Left lung (tissue), 10 donors: ENCODE measurements around the gene TECTA. TPM values are rescaled to one million over a fixed set of nuclear protein-coding genes. Genes with fewer than 3 reads are reported as not detected.

ENCODE experiments used
- ATAC-seq: fragments of 200-7000 bp; cut with Tn5 transposase; one replicate; pipeline ENCODE4 v1.9.1; 2020; ENCODE audit warnings: moderate library complexity
- DNase-seq, 4 donors: peaks; one replicate each; pipeline ENCODE4 v3.0.0-alpha.2; 2013 to 2020
- H3K27ac ChIP-seq, 2 donors: fragments of 200-600 bp; sonication (generic) in 1 of 2; one replicate each; pipeline versions ENCODE4 v1.5.0 to v1.8.0; 2020 to 2021
- H3K27me3 ChIP-seq, 2 donors: fragments of 200-600 bp; sonication (generic) in 1 of 2; one replicate each; pipeline versions ENCODE4 v1.5.0 to v1.8.0; 2020 to 2021
- H3K36me3 ChIP-seq, 2 donors: fragments of 200-600 bp; sonication (generic) in 1 of 2; one replicate each; pipeline versions ENCODE4 v1.5.0 to v1.8.0; 2020 to 2021
- H3K4me1 ChIP-seq, 2 donors: fragments of 200-600 bp; one replicate each; pipeline ENCODE4 v1.8.0; 2021
- H3K4me3 ChIP-seq, 2 donors: fragments of 200-600 bp; sonication (generic) in 1 of 2; one replicate each; pipeline versions ENCODE4 v1.5.0 to v1.8.0; 2020 to 2021; ENCODE audit warnings: mild to moderate bottlenecking in 1 of 2
- H3K9me3 ChIP-seq, 2 donors: fragments of 200-600 bp; sonication (generic) in 1 of 2; one replicate each; pipeline versions ENCODE4 v1.5.0 to v1.8.0; 2020 to 2021
- CTCF ChIP-seq, 2 donors: fragments of 200-600 bp; sonication (generic) in 1 of 2; IDR thresholded peaks; one replicate each; pipeline versions ENCODE4 v1.5.0 to v1.8.0; 2021; ENCODE audit warnings: antibody characterized with exemption in 2 of 2
- intact Hi-C, 2 donors: fragments of 100-400 bp; cut with DNase I; formaldehyde crosslinking; loops; one replicate each; pipeline versions ENCODE4 v1.11.2 to v1.14.2; 2022
- polyA plus RNA-seq, 6 donors: library from polyadenylated mRNA; unstranded; fragments of 120-200 nt; gene quantifications; one replicate each; pipeline ENCODE4 v1.2.1, GENCODE V29; 2013; ENCODE audit not compliant: insufficient read length in 6 of 6
- total RNA-seq, 2 donors: library from RNA; stranded (reverse); fragmentation: NEBNext Ultra II Directional; extraction: Animal tissue kit (Norgen Biotek cat#: 25700); gene quantifications; one replicate each; pipeline ENCODE4 v1.2.1, GENCODE V29; 2021
- donor health status: DM: no; HTN: yes; CAD: no.
- donor health status: DM: no; HTN: no; CAD: no.

TECTA gene
- total and polyA plus RNA-seq, 8 donors, result 0.58 to 2.6 (median 2.3) TPM

GRCh38 chr11:121108413-121108812 lies 7.4 kb downstream of the TECTA start:
- Histone ChIP-seq H3K27ac (no peak overlapping the region), H3K36me3 (no peaks in the 10 kb centered on the region), H3K9me3 (no peaks in the 10 kb centered on the region), H3K27me3 (peaks cover 0 to 4% of the 10 kb centered on the region in 2 donors), H3K4me3 (no peak overlapping the region), H3K4me1 (peaks cover 5 to 7% of the 10 kb centered on the region in 2 donors)
- ATAC-seq (no peak), DNase-seq (no peak)
- intact Hi-C loops, result no loop called here
- no peak for TF ChIP-seq CTCF (IDR thresholded peaks at IDR 0.05)

GRCh38 chr11:121109471-121109870 lies 8.4 kb downstream of the TECTA start:
- no peaks in the 10 kb centered on the region for H3K36me3 ChIP-seq
- peaks cover 0 to 4% of the 10 kb centered on the region in 2 donors for H3K27me3 ChIP-seq
- no peak for ATAC-seq
- intact Hi-C loops, result no loop called here
- TF ChIP-seq CTCF (IDR thresholded peaks at IDR 0.05), result no peak
- H3K27ac ChIP-seq, result no peak overlapping the region
- no peaks in the 10 kb centered on the region for H3K9me3 ChIP-seq
- H3K4me1 ChIP-seq, result peaks cover 5 to 7% of the 10 kb centered on the region in 2 donors
- no peak overlapping the region for H3K4me3 ChIP-seq
- no peak for DNase-seq

GRCh38 chr11:121109916-121110586 lies 9.0 kb downstream of the TECTA start:
- Histone ChIP-seq H3K27ac (no peak overlapping the region), H3K9me3 (no peaks in the 10 kb centered on the region), H3K36me3 (no peaks in the 10 kb centered on the region), H3K4me3 (no peak overlapping the region), H3K27me3 (peaks cover 0 to 4% of the 10 kb centered on the region in 2 donors), H3K4me1 (peaks cover 5 to 6% of the 10 kb centered on the region in 2 donors)
- no peak for TF ChIP-seq CTCF (IDR thresholded peaks at IDR 0.05)
- ATAC-seq (no peak), DNase-seq (peak in 2 of 4 donors; percentile 78 to 87)
- intact Hi-C loops, result loop anchor here in 1 of 2 donors (10.0 kb wide), 1 partner anchor 175 kb away; no protein-coding TSS in a partner anchor

DNA sequence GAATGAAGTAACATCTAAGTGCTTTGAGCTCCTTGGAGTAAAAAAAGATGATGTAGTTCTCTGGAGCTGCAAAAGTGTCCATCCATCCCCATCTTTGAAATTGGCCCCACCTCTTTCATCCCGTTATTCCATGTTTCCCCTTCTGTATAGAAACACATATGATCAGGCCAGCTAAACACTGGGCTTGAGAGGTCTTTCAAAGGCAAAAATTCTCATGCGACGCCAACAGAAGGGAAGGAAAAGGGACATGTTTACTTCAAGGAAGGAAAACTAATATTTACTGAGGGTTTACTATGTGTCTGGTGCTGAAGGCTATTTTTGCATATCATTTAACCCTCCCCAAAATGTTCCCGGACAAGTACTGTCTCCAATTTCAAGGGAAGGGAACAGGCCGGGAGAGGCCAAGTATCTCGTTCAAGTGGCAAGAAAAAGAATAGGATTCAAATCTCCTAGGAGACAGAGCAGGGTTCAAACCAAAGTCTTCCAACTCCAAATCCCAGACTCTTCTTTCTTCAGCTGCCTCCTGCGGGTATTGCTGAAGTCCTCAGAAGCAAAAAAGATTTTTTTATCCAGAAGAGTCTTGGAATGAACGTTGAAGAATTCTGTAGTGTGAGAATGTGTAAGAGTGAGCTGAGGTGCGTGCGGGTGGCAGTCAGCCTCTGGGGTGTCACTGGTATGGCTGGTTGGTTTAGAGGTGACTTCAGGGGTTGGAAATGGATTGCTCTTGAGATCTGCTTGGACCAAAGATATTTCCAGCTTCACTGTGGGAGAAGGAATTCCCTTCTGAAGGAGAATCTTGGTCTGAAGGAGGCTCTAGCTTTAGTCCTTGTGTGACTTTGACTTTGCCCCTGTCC lies 10.1 kb downstream of the TECTA start:
- Histone ChIP-seq H3K36me3 (no peaks in the 10 kb centered on the region), H3K4me1 (peaks cover 0 to 5% of the 10 kb centered on the region in 2 donors), H3K9me3 (no peaks in the 10 kb centered on the region), H3K27ac (no peak overlapping the region), H3K4me3 (no peak overlapping the region), H3K27me3 (peaks cover 0 to 4% of the 10 kb centered on the region in 2 donors)
- DNase-seq (no peak), ATAC-seq (no peak)
- TF ChIP-seq CTCF (IDR thresholded peaks at IDR 0.05), result no peak
- intact Hi-C loops, result loop anchor here in 1 of 2 donors (10.0 kb wide), 1 partner anchor 176 kb away; no protein-coding TSS in a partner anchor
